H1 (cell line): ENCODE data around the gene CAMK2A. TPM values are rescaled to one million over a fixed set of nuclear protein-coding genes. Genes with fewer than 3 reads are reported as not detected.

Experiments
- CTCF ChIA-PET: fragments of 300-600 bp; sonication (Branson Sonifier 250); formaldehyde crosslinking; loops from one replicate; lab custom pipeline; 2021; ENCODE audit not compliant: partially characterized antibody; lab: Charles Lee
- POLR2A ChIA-PET: fragments of 300-600 bp; sonication (Branson Sonifier 250); formaldehyde crosslinking; loops from one replicate; lab custom pipeline; 2021; ENCODE audit warnings: inconsistent platforms; ENCODE audit not compliant: partially characterized antibody; lab: Charles Lee
- DNase-seq, 2 experiments: peaks; one replicate each; pipeline versions ENCODE4 v3.0.0 to v3.0.0-alpha.2; 2010 to 2022; ENCODE audit warnings: low spot score in 2 of 2, low read depth in 1 of 2, mixed read lengths in 1 of 2
- FAIRE-seq: peaks from 2 replicates; lab custom pipeline; 2011; peaks lifted over from hg19 to GRCh38; lab: Jason Lieb, UNC
- H2AFZ ChIP-seq: 2 replicates; pipeline ENCODE4 v1.8.1; 2012; ENCODE audit warnings: low read length, inconsistent platforms
- H2AK5ac ChIP-seq: 2 replicates; pipeline ENCODE4 v1.6.1; 2013; ENCODE audit warnings: low read depth, low read length
- H2BK120ac ChIP-seq: replicated peaks from 2 replicates; pipeline ENCODE3; 2013; ENCODE audit warnings: low read depth, low read length, inconsistent platforms
- H2BK12ac ChIP-seq: 2 replicates; pipeline ENCODE4 v1.6.1; 2013; ENCODE audit warnings: low read depth, low read length
- H2BK15ac ChIP-seq: 2 replicates; pipeline ENCODE4 v1.6.1; 2013; ENCODE audit warnings: low read length
- H2BK20ac ChIP-seq: 2 replicates; pipeline ENCODE4 v1.6.1; 2013; ENCODE audit warnings: low read length
- H2BK5ac ChIP-seq: 2 replicates; pipeline ENCODE4 v1.6.1; 2013; ENCODE audit warnings: low read depth, low read length
- H3K14ac ChIP-seq: 2 replicates; pipeline ENCODE4 v1.6.1; 2013; ENCODE audit warnings: inconsistent platforms; ENCODE audit not compliant: insufficient read length
- H3K18ac ChIP-seq: 2 replicates; pipeline ENCODE4 v1.6.1; 2013; ENCODE audit warnings: low read length; ENCODE audit errors: extremely low read depth
- H3K23ac ChIP-seq: 2 replicates; pipeline ENCODE4 v1.6.1; 2013; ENCODE audit warnings: inconsistent platforms; ENCODE audit not compliant: insufficient read length
- H3K23me2 ChIP-seq: 2 replicates; pipeline ENCODE4 v1.6.1; 2013; ENCODE audit warnings: low read depth, low read length
- H3K27ac ChIP-seq: 2 replicates; pipeline ENCODE4 v1.6.1; 2011; ENCODE audit warnings: low read depth, low read length, inconsistent platforms
- H3K27me3 ChIP-seq, 4 experiments: replicated peaks in 1 of 4; 1 replicate in 1 of 4; 2 replicates in 3 of 4; pipeline versions ENCODE4 v1.6.1 to v1.8.1; 2011 to 2013; ENCODE audit warnings: low read length in 3 of 4, mild to moderate bottlenecking in 3 of 4, inconsistent platforms in 2 of 4, mixed read lengths in 2 of 4, moderate library complexity in 1 of 4; ENCODE audit not compliant: control insufficient read depth in 3 of 4, insufficient read depth in 3 of 4; ENCODE audit errors: extremely low read depth in 1 of 4
- H3K36me3 ChIP-seq, 4 experiments: 2 replicates each; pipeline versions ENCODE4 v1.6.1 to v1.8.1; 2011 to 2013; ENCODE audit warnings: mild to moderate bottlenecking in 4 of 4, low read length in 3 of 4, moderate library complexity in 2 of 4, control low read depth in 1 of 4, inconsistent platforms in 1 of 4; ENCODE audit not compliant: insufficient read depth in 4 of 4, control insufficient read depth in 2 of 4
- H3K4ac ChIP-seq: replicated peaks from 2 replicates; pipeline ENCODE3; 2013; ENCODE audit warnings: low read length, low read depth, mixed read lengths, inconsistent platforms; ENCODE audit not compliant: insufficient read length
- H3K4me1 ChIP-seq, 4 experiments: replicated peaks in 1 of 4; 1 replicate in 1 of 4; 2 replicates in 3 of 4; pipeline versions ENCODE4 v1.6.1 to v1.8.1; 2011 to 2013; ENCODE audit warnings: low read length in 3 of 4, inconsistent platforms in 2 of 4, mixed read lengths in 1 of 4; ENCODE audit not compliant: insufficient read depth in 4 of 4, control insufficient read depth in 3 of 4
- H3K4me2 ChIP-seq, 2 experiments: 2 replicates each; pipeline versions ENCODE4 v1.6.1 to v1.8.1; 2011 to 2013; ENCODE audit warnings: low read depth in 2 of 2, low read length in 2 of 2, control low read depth in 1 of 2, inconsistent platforms in 1 of 2, mild to moderate bottlenecking in 1 of 2; ENCODE audit not compliant: insufficient read depth in 1 of 2
- H3K4me3 ChIP-seq, 4 experiments: fragments of 200-600, 300-600 bp in 1 of 4; sonication (generic), shearing (Covaris generic), sonication (Bioruptor Twin) in 1 of 4; 2 replicates each; pipeline versions ENCODE4 v1.5.1 to v1.8.1; 2011 to 2016; ENCODE audit warnings: low read length in 4 of 4, low read depth in 3 of 4, control low read depth in 2 of 4, inconsistent platforms in 2 of 4, mild to moderate bottlenecking in 2 of 4, mixed read lengths in 1 of 4, moderate library complexity in 1 of 4; ENCODE audit not compliant: insufficient read depth in 2 of 4; ENCODE audit errors: extremely low read depth in 1 of 4
- H3K56ac ChIP-seq: replicated peaks from 2 replicates; pipeline ENCODE3; 2013; ENCODE audit warnings: low read depth, mild to moderate bottlenecking, mixed read lengths, low read length, inconsistent platforms; ENCODE audit not compliant: insufficient read length
- H3K79me1 ChIP-seq: 2 replicates; pipeline ENCODE4 v1.6.1; 2013; ENCODE audit warnings: low read depth, low read length, control low read depth
- H3K79me2 ChIP-seq, 2 experiments: 2 replicates each; pipeline versions ENCODE4 v1.6.1 to v1.8.1; 2012 to 2013; ENCODE audit warnings: low read length in 2 of 2, mild to moderate bottlenecking in 2 of 2, inconsistent platforms in 1 of 2; ENCODE audit not compliant: insufficient read depth in 2 of 2, control insufficient read depth in 1 of 2
- H3K9ac ChIP-seq, 4 experiments: replicated peaks in 1 of 4; 1 replicate in 1 of 4; 2 replicates in 3 of 4; pipeline versions ENCODE4 v1.6.1 to v1.8.1; 2011 to 2013; ENCODE audit warnings: low read depth in 3 of 4, low read length in 3 of 4, control low read depth in 2 of 4, mild to moderate bottlenecking in 2 of 4, moderate library complexity in 2 of 4, inconsistent platforms in 1 of 4; ENCODE audit errors: extremely low read depth in 1 of 4
- H3K9me3 ChIP-seq, 2 experiments: 2 replicates each; pipeline versions ENCODE4 v1.6.1 to v1.8.1; 2012 to 2013; ENCODE audit warnings: mild to moderate bottlenecking in 2 of 2, moderate library complexity in 2 of 2, control low read depth in 1 of 2, inconsistent platforms in 1 of 2, low read depth in 1 of 2, low read length in 1 of 2, mixed read lengths in 1 of 2; ENCODE audit not compliant: insufficient read depth in 2 of 2
- H4K20me1 ChIP-seq, 2 experiments: replicated peaks in 1 of 2; 2 replicates each; pipeline versions ENCODE3 to v1.8.1; 2011 to 2013; ENCODE audit warnings: inconsistent platforms in 2 of 2, low read length in 2 of 2, mild to moderate bottlenecking in 1 of 2; ENCODE audit not compliant: insufficient read depth in 2 of 2, control insufficient read depth in 1 of 2
- H4K5ac ChIP-seq: 2 replicates; pipeline ENCODE4 v1.6.1; 2013; ENCODE audit warnings: low read length, low read depth, mixed read lengths, inconsistent platforms; ENCODE audit not compliant: insufficient read length
- H4K8ac ChIP-seq: 2 replicates; pipeline ENCODE4 v1.8.0; 2013; ENCODE audit warnings: mild to moderate bottlenecking, moderate library complexity, low read length, inconsistent platforms; ENCODE audit not compliant: insufficient read depth; ENCODE audit errors: extremely low read depth
- H4K91ac ChIP-seq: replicated peaks from 2 replicates; pipeline ENCODE3; 2013; ENCODE audit warnings: low read length, mixed read lengths, inconsistent platforms; ENCODE audit not compliant: insufficient read length
- CTBP2 ChIP-seq: IDR thresholded peaks from 2 replicates; pipeline ENCODE4 v1.7.0; 2011; ENCODE audit warnings: borderline replicate concordance, mild to moderate bottlenecking, moderate library complexity, mixed read lengths, low read length; ENCODE audit not compliant: insufficient read depth, insufficient read length
- POU5F1 ChIP-seq: IDR thresholded peaks from 2 replicates; pipeline ENCODE4 v1.6.1; 2011; ENCODE audit warnings: low read depth, mild to moderate bottlenecking, low read length, moderate library complexity
- RAD21 ChIP-seq, 2 experiments: IDR thresholded peaks in 1 of 2; conservative IDR thresholded peaks in 1 of 2; 2 replicates each; pipeline ENCODE4 v1.6.1; 2011; ENCODE audit warnings: low read depth in 2 of 2, low read length in 2 of 2, improper control_type of control experiment in 1 of 2, inconsistent platforms in 1 of 2, mild to moderate bottlenecking in 1 of 2, moderate library complexity in 1 of 2
- SP1 ChIP-seq: IDR thresholded peaks from 2 replicates; pipeline ENCODE4 v1.6.1; 2011; ENCODE audit warnings: low read depth, low read length
- SUZ12 ChIP-seq: fragments of 200-600 bp; sonication (generic); IDR thresholded peaks from 2 replicates; pipeline ENCODE4 v1.6.1; 2012; ENCODE audit warnings: mild to moderate bottlenecking, inconsistent platforms, low read length, moderate library complexity, mixed read lengths
- WGBS, 2 experiments: shearing (Covaris generic) in 1 of 2; methylation state at CpG; one replicate each; pipeline versions ENCODE4 v1.1.6 to v1.1.7; 2013 to 2015; ENCODE audit warnings: low lambda C conversion rate in 2 of 2, mixed read lengths in 2 of 2, inconsistent platforms in 1 of 2, low coverage in 1 of 2, missing lambda C conversion rate in 1 of 2; ENCODE audit not compliant: insufficient replicate concordance in 2 of 2, insufficient coverage in 1 of 2, insufficient read length in 1 of 2; ENCODE audit errors: extremely low coverage in 1 of 2, missing lambda C conversion rate in 1 of 2; 5-methylcytosine and 5-hydroxymethylcytosine counted together
- polyA plus RNA-seq, 7 experiments: library from polyadenylated mRNA; depleted of rRNA in 3 of 7; stranded (reverse) in 5 of 7; unstranded in 2 of 7; fragments of >200 nt in 5 of 7; fragments of 200-250 nt in 2 of 7; gene quantifications; 1 replicate in 5 of 7; 2 replicates in 1 of 7; 4 replicates in 1 of 7; pipeline versions ENCODE4 v1.2.1 to v1.2.3, GENCODE V29; 2011 to 2013; ENCODE audit warnings: missing spikeins in 2 of 7, mixed read lengths in 2 of 7
- total RNA-seq: library from RNA; stranded (reverse); fragmentation: NEBNext Ultra II Directional; extraction: Animal tissue kit (Norgen Biotek cat#: 25700); gene quantifications from 2 replicates; pipeline ENCODE4 v1.2.1, GENCODE V29; 2021
- TF ChIP-seq, protein P1 (sequence below): IDR thresholded peaks from 2 replicates; pipeline ENCODE4 v1.6.1; 2011; ENCODE audit warnings: low read length, improper control_type of control experiment
- TF ChIP-seq, protein P2 (sequence below), 3 experiments: IDR thresholded peaks; 1 replicate in 2 of 3; 2 replicates in 1 of 3; pipeline versions ENCODE4 v1.5.1 to v1.6.1; 2011; ENCODE audit warnings: low read length in 3 of 3, mild to moderate bottlenecking in 3 of 3, inconsistent platforms in 2 of 3, low read depth in 1 of 3, moderate library complexity in 1 of 3; ENCODE audit not compliant: insufficient read depth in 1 of 3; ENCODE audit errors: control extremely low read depth in 1 of 3

The CAMK2A gene
- total and polyA plus RNA-seq, 2 of the 8 experiments (the other 6 are each of a cell fraction or from before 2014, with no cell fraction given), result 0.20 to 0.28 TPM

DNA sequence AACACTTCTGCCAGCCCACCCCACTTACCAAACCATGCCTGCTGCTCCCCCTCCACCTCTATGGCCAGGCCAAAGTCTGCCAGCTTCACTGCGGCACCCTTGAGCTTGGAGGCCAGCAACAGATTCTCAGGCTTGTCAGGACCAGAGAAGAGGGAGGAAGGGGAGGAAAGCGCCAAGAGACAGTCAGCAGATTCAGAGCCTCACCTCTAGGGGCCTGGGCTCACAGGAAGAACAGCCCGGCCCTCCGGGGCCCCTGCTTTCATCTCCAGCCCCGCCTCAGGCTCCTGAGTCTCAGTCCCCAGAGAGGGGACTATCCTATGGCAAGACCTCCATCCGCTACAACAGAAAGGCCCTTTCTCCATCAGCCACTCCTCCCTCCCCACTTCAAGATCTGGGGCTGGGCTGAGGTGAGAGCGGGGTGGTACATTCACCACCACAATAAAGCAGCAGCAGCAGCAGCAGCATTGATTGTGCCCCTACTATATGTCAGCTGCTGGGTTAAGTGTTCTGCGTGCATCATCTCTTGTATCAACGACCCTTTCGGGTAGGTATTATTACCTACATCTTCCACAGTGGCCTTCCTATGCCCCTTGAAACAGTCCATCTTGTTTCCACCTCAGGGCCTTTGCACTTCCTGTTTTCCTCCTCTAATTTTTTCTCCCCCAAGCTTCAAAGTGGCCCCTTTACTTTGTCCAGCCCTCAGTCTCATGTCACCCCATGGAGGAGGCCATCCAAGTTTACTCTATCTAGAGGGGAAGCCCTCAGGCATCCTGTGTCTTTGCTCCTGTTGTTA lies 36.0 kb downstream of the CAMK2A start:
- H3K56ac ChIP-seq, result no peak overlapping the region
- H2AK5ac ChIP-seq, result no peak overlapping the region
- H2BK5ac ChIP-seq, result no peak overlapping the region
- no peak overlapping the region for H2AFZ ChIP-seq
- H2BK12ac ChIP-seq, result no peak overlapping the region
- no peak overlapping the region for H3K4me2 ChIP-seq
- no peaks in the 10 kb centered on the region for H3K79me2 ChIP-seq
- no peaks in the 10 kb centered on the region for H4K20me1 ChIP-seq
- H3K4ac ChIP-seq, result no peak overlapping the region
- no peak overlapping the region for H3K27ac ChIP-seq
- H4K8ac ChIP-seq, result peak overlapping the region; percentile 20; the same call in 1 of the 2 replicates
- peaks cover 0 to 3% (median 1%) of the 10 kb centered on the region in 4 experiments; a peak in 3 of 7 replicates for H3K4me1 ChIP-seq
- no peak overlapping the region for H2BK15ac ChIP-seq
- no peak overlapping the region for H4K5ac ChIP-seq
- H3K9ac ChIP-seq, result no peak overlapping the region
- no peaks in the 10 kb centered on the region for H3K36me3 ChIP-seq
- no peaks in the 10 kb centered on the region for H3K9me3 ChIP-seq
- POLR2A ChIA-PET, result interaction anchor here (1.0 kb wide), 1 partner anchor 105 kb away, joined by 3 read pairs; no protein-coding TSS in a partner anchor
- H2BK120ac ChIP-seq, result no peak overlapping the region
- H3K23me2 ChIP-seq, result no peaks in the 10 kb centered on the region
- no peak overlapping the region for H3K18ac ChIP-seq
- CTCF ChIA-PET, result interaction anchor here (0.8 to 5.8 kb wide), 11 partner anchors 9 to 134 kb away, joined by 3 to 20 read pairs (median 5); partner anchors contain the start of gene SLC6A7
- DNase-seq, result no peak
- no peaks in the 10 kb centered on the region; a peak in 2 of 7 replicates for H3K27me3 ChIP-seq
- H4K91ac ChIP-seq, result no peak overlapping the region
- no peak overlapping the region for H3K4me3 ChIP-seq
- no peak overlapping the region for H3K23ac ChIP-seq
- H3K14ac ChIP-seq, result no peak overlapping the region
- 82% methylated on average over 9 of the region's 10 CpGs; no CpG with 5 or more reads in 1 of the 2 experiments for whole genome bisulfite sequencing, 2 experiments
- no peak overlapping the region for H2BK20ac ChIP-seq
- H3K79me1 ChIP-seq, result no peaks in the 10 kb centered on the region
- no peak for FAIRE-seq
- no peak for TF ChIP-seq SUZ12
- TF ChIP-seq, protein P1, sequence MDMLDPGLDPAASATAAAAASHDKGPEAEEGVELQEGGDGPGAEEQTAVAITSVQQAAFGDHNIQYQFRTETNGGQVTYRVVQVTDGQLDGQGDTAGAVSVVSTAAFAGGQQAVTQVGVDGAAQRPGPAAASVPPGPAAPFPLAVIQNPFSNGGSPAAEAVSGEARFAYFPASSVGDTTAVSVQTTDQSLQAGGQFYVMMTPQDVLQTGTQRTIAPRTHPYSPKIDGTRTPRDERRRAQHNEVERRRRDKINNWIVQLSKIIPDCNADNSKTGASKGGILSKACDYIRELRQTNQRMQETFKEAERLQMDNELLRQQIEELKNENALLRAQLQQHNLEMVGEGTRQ, result no peak
- TF ChIP-seq CTBP2, result no peak
- TF ChIP-seq, protein P2, sequence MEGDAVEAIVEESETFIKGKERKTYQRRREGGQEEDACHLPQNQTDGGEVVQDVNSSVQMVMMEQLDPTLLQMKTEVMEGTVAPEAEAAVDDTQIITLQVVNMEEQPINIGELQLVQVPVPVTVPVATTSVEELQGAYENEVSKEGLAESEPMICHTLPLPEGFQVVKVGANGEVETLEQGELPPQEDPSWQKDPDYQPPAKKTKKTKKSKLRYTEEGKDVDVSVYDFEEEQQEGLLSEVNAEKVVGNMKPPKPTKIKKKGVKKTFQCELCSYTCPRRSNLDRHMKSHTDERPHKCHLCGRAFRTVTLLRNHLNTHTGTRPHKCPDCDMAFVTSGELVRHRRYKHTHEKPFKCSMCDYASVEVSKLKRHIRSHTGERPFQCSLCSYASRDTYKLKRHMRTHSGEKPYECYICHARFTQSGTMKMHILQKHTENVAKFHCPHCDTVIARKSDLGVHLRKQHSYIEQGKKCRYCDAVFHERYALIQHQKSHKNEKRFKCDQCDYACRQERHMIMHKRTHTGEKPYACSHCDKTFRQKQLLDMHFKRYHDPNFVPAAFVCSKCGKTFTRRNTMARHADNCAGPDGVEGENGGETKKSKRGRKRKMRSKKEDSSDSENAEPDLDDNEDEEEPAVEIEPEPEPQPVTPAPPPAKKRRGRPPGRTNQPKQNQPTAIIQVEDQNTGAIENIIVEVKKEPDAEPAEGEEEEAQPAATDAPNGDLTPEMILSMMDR (IDR thresholded peaks at IDR 0.05; ENCODE audit: control extremely low read depth in 1 of 3, insufficient read depth in 1 of 3, low read depth in 1 of 3, low read length in 3 of 3), result peak; percentile 19 to 33 (median 29); a peak in 3 of 4 replicates
- no peak for TF ChIP-seq POU5F1
- TF ChIP-seq SP1, result no peak
- TF ChIP-seq RAD21 (IDR thresholded peaks at IDR 0.05 in 1 of 2, conservative IDR thresholded peaks at IDR 0.05 in 1 of 2; ENCODE audit: low read depth in 2 of 2, low read length in 2 of 2), result 0 out of 4 replicates have a peak, but pooled peaks of 1 of the 2 experiments have one; percentile 7
